Upper lobe of left lung (tissue), 4 donors: ENCODE measurements around the gene TBXA2R.

Experiments used
- EP300 ChIP-seq, 4 donors: sonication (generic); formaldehyde crosslinking; IDR thresholded peaks; one replicate each; pipeline ENCODE4 v1.5.1; 2017; ENCODE audit warnings: antibody characterized with exemption in 4 of 4, control low read depth in 2 of 4
- POLR2A ChIP-seq, 4 donors: fragments of 450-650 bp; IDR thresholded peaks; one replicate each; pipeline ENCODE4 v1.5.1; 2016 to 2017; ENCODE audit warnings: antibody characterized with exemption in 4 of 4, mild to moderate bottlenecking in 2 of 4
- POLR2AphosphoS5 ChIP-seq, 2 donors: sonication (generic); formaldehyde crosslinking; IDR thresholded peaks; one replicate each; pipeline ENCODE4 v1.5.1; 2017; ENCODE audit warnings: antibody characterized with exemption in 2 of 2
- TF ChIP-seq, protein P1 (sequence below), 6 experiments: fragments of 450-650 bp in 4 of 6; fragments of 200-600 bp in 2 of 6; sonication (generic) in 2 of 6; IDR thresholded peaks; one replicate each; pipeline ENCODE4 v1.5.1; 2016 to 2019; ENCODE audit warnings: antibody characterized with exemption in 6 of 6

DNA sequence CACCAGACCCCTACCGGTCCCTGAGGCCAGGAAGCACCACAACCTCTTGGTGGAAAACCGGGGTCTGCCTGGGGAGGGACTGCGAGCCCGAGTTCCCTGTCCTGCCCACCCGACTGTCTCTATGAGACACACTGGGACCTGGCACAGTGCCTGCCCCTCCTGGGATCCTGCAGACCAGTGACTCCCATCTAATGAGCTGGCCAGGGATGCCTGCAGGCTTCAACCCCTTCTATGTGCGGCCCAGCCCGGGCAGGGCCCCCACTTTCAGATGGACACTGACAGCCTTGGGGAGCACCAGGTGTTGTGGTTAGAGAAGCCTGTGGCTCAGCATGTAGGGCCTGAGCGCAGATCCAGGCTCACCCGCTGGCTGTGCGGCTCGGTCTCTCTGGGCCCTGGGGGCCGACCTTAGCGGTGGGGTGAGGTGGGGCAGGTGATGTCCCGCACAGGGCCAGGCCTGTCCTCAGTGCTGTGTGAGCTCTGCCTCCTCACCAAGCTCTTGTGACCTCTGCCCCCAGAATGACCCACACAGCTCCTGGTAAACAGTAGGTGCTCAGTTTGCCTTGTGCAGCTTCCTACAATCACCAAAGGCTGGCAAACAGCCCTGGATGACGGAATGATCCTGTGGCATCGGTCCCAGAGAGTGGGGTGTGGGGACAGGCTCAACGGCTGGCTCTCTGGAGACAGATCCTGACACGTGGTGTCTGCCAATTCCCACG lies 37.8 kb upstream of the TBXA2R start:
- TF ChIP-seq, protein P1, sequence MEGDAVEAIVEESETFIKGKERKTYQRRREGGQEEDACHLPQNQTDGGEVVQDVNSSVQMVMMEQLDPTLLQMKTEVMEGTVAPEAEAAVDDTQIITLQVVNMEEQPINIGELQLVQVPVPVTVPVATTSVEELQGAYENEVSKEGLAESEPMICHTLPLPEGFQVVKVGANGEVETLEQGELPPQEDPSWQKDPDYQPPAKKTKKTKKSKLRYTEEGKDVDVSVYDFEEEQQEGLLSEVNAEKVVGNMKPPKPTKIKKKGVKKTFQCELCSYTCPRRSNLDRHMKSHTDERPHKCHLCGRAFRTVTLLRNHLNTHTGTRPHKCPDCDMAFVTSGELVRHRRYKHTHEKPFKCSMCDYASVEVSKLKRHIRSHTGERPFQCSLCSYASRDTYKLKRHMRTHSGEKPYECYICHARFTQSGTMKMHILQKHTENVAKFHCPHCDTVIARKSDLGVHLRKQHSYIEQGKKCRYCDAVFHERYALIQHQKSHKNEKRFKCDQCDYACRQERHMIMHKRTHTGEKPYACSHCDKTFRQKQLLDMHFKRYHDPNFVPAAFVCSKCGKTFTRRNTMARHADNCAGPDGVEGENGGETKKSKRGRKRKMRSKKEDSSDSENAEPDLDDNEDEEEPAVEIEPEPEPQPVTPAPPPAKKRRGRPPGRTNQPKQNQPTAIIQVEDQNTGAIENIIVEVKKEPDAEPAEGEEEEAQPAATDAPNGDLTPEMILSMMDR (IDR thresholded peaks at IDR 0.05), result no peak
- no peak for TF ChIP-seq POLR2A (IDR thresholded peaks at IDR 0.05)
- no peak for TF ChIP-seq POLR2AphosphoS5 (IDR thresholded peaks at IDR 0.05)
- TF ChIP-seq EP300 (IDR thresholded peaks at IDR 0.05), result no peak
